Dermis lymphatic vessel endothelial cell (primary cell): Measurements from ENCODE around the gene UPP2. TPM values are rescaled to one million over a fixed set of nuclear protein-coding genes. Genes with fewer than 3 reads are reported as not detected.

ENCODE experiments used
- total RNA-seq: library from RNA; depleted of rRNA; stranded (reverse); fragments of >200 nt; gene quantifications from 2 replicates; pipeline ENCODE4 v1.2.1, GENCODE V29; 2014

Gene UPP2
- not detected in 2 replicates for total RNA-seq

GRCh38 chr2:158101384-158101926 lies at the start of gene UPP2:
Gene UPP2 (plus strand): TSS chr2:158101876. CDS start chr2:158102064, 188 bp downstream.

Other genes starting within 250 kb of the UPP2 start
- 12.6 and 15.9 TPM in 2 replicates for gene ACVR1, start 225.5 kb upstream of the UPP2 start, total RNA-seq